BJ (cell line): Measurements from ENCODE around the gene MAPRE2. TPM values are rescaled to one million over a fixed set of nuclear protein-coding genes. Genes with fewer than 3 reads are reported as not detected.
A peak's percentile ranks its signal among the peaks of the same experiment; 100 is the strongest.

Experiments
- CTCF ChIA-PET: fragments of 350-600 bp; formaldehyde crosslinking; extraction: SDS; loops from one replicate; lab custom pipeline; 2021; ENCODE audit warnings: antibody characterized with exemption, inconsistent platforms; lab: Yijun Ruan, JAX
- POLR2A ChIA-PET: fragments of 300-600 bp; sonication (Branson Sonifier 250); formaldehyde crosslinking; extraction: SDS; loops from one replicate; lab custom pipeline; 2021; ENCODE audit warnings: antibody characterized with exemption; lab: Charles Lee
- DNase-seq: peaks from one replicate; pipeline ENCODE4 v3.0.0-alpha.2; 2011; ENCODE audit warnings: low read depth
- H3K27me3 ChIP-seq: 2 replicates; pipeline ENCODE4 v1.6.0; 2011; ENCODE audit warnings: low read length; ENCODE audit not compliant: control insufficient read depth, insufficient read depth
- H3K36me3 ChIP-seq: 2 replicates; pipeline ENCODE4 v1.5.1; 2011; ENCODE audit warnings: low read length; ENCODE audit not compliant: control insufficient read depth, insufficient read depth
- H3K4me3 ChIP-seq: 2 replicates; pipeline ENCODE4 v1.5.1; 2011; ENCODE audit warnings: low read depth, mild to moderate bottlenecking, control low read depth, low read length
- CTCF ChIP-seq: IDR thresholded peaks from 2 replicates; pipeline ENCODE4 v1.5.1; 2011; ENCODE audit warnings: low read depth, mild to moderate bottlenecking, control low read depth, inconsistent platforms, low read length, moderate library complexity; ENCODE audit not compliant: insufficient read depth
- polyA plus RNA-seq: library from polyadenylated mRNA; depleted of rRNA; stranded (reverse); fragments of >200 nt; gene quantifications from 2 replicates; pipeline ENCODE4 v1.2.3, GENCODE V29; 2011

Gene MAPRE2
- polyA plus RNA-seq, 1 experiment = 23.8 TPM

DNA sequence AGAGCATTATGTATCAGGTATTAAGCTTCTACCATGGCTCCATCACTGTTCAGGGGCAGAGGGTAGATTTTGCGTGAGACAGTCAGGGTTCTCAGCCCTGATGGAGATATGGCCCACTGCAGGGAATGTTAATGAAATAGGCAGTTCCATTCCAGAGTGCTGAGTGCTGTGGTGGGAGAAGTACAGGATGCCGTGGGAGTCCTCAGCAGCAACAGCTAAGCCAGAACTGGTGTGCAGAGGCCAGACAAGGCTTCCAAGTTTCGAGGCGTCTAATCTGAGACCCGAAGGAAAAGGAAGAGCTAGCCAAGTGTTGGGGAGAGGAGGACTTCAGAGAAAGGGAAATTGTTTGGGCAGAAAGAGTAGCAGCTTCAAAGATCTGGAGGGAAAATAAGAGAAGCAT, 30.2 kb upstream of the MAPRE2 start:
- no peak overlapping the region for H3K4me3 ChIP-seq
- no peak for DNase-seq
- no peak for TF ChIP-seq CTCF
- POLR2A ChIA-PET = no interaction called here
- H3K27me3 ChIP-seq = no peaks in the 10 kb centered on the region; the same call in 1 of the 2 replicates
- CTCF ChIA-PET = interaction anchor here (0.6 to 5.5 kb wide), 5 partner anchors 86 to 556 kb away, joined by 3 to 63 read pairs (median 3); no protein-coding TSS in a partner anchor
- no peaks in the 10 kb centered on the region for H3K36me3 ChIP-seq

DNA sequence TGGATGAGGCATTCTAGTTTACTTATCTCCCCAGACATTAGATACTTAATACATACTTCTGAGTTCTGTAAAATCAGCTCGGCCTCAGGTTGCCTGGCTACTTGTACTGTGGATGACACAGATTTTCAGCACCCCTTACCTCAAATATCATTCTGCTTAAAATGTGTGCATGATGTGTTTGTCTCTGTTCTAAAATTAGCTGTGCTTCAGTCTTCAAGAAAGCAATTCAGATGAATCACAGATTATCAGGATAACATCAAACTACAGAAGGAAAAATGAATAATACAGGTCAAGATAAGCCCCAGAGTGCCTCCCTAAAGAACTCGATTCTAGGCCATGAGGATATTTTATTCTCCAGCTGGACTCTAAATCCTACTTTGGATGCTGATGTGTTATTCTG, 21.3 kb upstream of the MAPRE2 start:
- CTCF ChIA-PET = interaction anchor here (0.6 to 1.6 kb wide), 2 partner anchors 13 to 152 kb away, joined by 3 to 7 read pairs; no protein-coding TSS in a partner anchor
- TF ChIP-seq CTCF = no peak
- DNase-seq = no peak
- POLR2A ChIA-PET = no interaction called here
- Histone ChIP-seq H3K36me3 (no peaks in the 10 kb centered on the region), H3K4me3 (no peak overlapping the region), H3K27me3 (no peaks in the 10 kb centered on the region; the same call in 1 of the 2 replicates)

GRCh38 chr18:35022426-35023001, 18.7 kb upstream of the MAPRE2 start:
- POLR2A ChIA-PET = no interaction called here
- no peaks in the 10 kb centered on the region for H3K27me3 ChIP-seq
- no peak overlapping the region for H3K4me3 ChIP-seq
- DNase-seq = no peak
- no peak for TF ChIP-seq CTCF
- CTCF ChIA-PET = interaction anchor here (1.3 kb wide), 1 partner anchor 121 kb away, joined by 5 read pairs; no protein-coding TSS in a partner anchor
- H3K36me3 ChIP-seq = no peaks in the 10 kb centered on the region

DNA sequence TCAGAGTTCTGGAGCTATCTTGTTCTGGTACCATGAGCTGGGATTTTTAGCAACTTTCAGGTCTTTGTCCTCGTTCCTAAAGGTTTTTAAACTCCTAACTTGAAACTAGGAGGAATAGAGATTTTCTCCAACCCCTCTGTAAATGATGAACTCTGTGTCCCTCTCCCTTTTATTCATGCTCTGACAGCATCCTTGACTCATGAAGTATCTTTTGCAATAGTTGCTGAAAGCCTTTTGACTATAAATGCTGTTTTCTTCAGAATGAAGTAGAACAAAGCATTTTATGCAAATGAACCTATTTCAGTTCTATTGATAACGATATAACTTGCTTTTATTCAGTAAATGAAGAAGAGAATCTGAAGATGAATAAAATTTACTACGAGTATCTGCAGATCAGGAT, 17.0 kb upstream of the MAPRE2 start:
- CTCF ChIA-PET = no interaction called here
- no peaks in the 10 kb centered on the region for H3K36me3 ChIP-seq
- no peak for TF ChIP-seq CTCF
- POLR2A ChIA-PET = no interaction called here
- no peaks in the 10 kb centered on the region for H3K27me3 ChIP-seq
- H3K4me3 ChIP-seq = no peak overlapping the region
- no peak for DNase-seq

DNA sequence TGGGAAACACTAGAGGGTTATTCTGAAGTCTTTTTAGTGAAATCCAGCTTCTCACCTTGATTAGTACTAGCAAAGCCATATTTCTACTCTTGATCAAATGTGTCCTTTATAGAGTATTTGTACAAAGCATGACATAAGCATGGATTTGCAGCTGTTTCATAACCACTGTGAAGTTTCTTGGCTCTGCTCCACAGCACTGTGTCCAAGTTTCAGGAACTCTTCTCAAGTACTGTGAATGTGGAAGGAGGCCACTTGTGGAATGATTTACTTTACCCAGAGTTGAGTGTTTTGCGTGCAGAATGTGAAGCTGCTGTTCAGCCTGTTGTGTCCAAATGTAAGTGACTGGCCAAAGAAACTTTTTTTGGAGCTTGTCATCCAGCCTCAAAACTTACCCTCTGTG, 16.2 kb upstream of the MAPRE2 start:
- ChIA-PET POLR2A (no interaction called here), CTCF (interaction anchor here (0.7 to 1.7 kb wide), 4 partner anchors 17 to 117 kb away, joined by 3 to 8 read pairs (median 6); no protein-coding TSS in a partner anchor)
- no peaks in the 10 kb centered on the region for H3K36me3 ChIP-seq
- peak; percentile 88 for DNase-seq
- no peak for TF ChIP-seq CTCF
- H3K27me3 ChIP-seq = no peaks in the 10 kb centered on the region
- no peak overlapping the region for H3K4me3 ChIP-seq
